Liver (tissue), 9 donors: ENCODE results near the gene TIAM1. TPM values are rescaled to one million over a fixed set of nuclear protein-coding genes. Genes with fewer than 3 reads are reported as not detected.

Experiments
- DNase-seq: peaks from one replicate; pipeline ENCODE4 v3.0.0-alpha.2; 2017; ENCODE audit warnings: low spot score
- H3K27ac ChIP-seq, 2 donors: one replicate each; pipeline ENCODE4 v1.7.0; 2013; ENCODE audit warnings: inconsistent platforms in 2 of 2, low read length in 2 of 2, control low read depth in 1 of 2, low read depth in 1 of 2, mild to moderate bottlenecking in 1 of 2
- H3K27me3 ChIP-seq, 4 donors: one replicate each; pipeline versions ENCODE4 v1.6.1 to v1.7.0; 2013; ENCODE audit warnings: low read length in 3 of 4, inconsistent platforms in 1 of 4, mild to moderate bottlenecking in 1 of 4, moderate library complexity in 1 of 4; ENCODE audit not compliant: control insufficient read depth in 4 of 4, insufficient read depth in 4 of 4
- H3K36me3 ChIP-seq, 4 donors: one replicate each; pipeline versions ENCODE4 v1.6.1 to v1.7.0; 2013; ENCODE audit warnings: low read length in 3 of 4, mild to moderate bottlenecking in 3 of 4, low read depth in 1 of 4, moderate library complexity in 1 of 4; ENCODE audit not compliant: control insufficient read depth in 4 of 4, insufficient read depth in 3 of 4
- H3K4me1 ChIP-seq, 4 donors: one replicate each; pipeline versions ENCODE4 v1.6.1 to v1.7.0; 2013; ENCODE audit warnings: low read length in 3 of 4, mild to moderate bottlenecking in 3 of 4, moderate library complexity in 1 of 4; ENCODE audit not compliant: control insufficient read depth in 4 of 4, insufficient read depth in 4 of 4
- H3K4me3 ChIP-seq, 3 donors: one replicate each; pipeline versions ENCODE4 v1.6.1 to v1.7.0; 2013; ENCODE audit warnings: low read length in 3 of 3, control low read depth in 1 of 3, low read depth in 1 of 3, mild to moderate bottlenecking in 1 of 3
- H3K9ac ChIP-seq, 2 donors: one replicate each; pipeline ENCODE4 v1.7.0; 2013; ENCODE audit warnings: low read length in 2 of 2, mild to moderate bottlenecking in 2 of 2, moderate library complexity in 2 of 2, control low read depth in 1 of 2, low read depth in 1 of 2
- H3K9me3 ChIP-seq, 4 donors: one replicate each; pipeline versions ENCODE4 v1.6.1 to v1.7.0; 2013; ENCODE audit warnings: low read length in 3 of 4; ENCODE audit not compliant: control insufficient read depth in 4 of 4
- EGR1 ChIP-seq, 2 donors: IDR thresholded peaks; 2 replicates each; pipeline ENCODE4 v1.6.1; 2016 to 2018; ENCODE audit warnings: antibody characterized with exemption in 2 of 2, low read depth in 2 of 2
- FOXA1 ChIP-seq: IDR thresholded peaks from 2 replicates; pipeline ENCODE4 v1.6.1; 2016; ENCODE audit warnings: antibody characterized with exemption
- FOXA2 ChIP-seq: IDR thresholded peaks from 2 replicates; pipeline ENCODE4 v1.6.1; 2016; ENCODE audit warnings: antibody characterized with exemption
- GABPA ChIP-seq, 2 donors: IDR thresholded peaks in 1 of 2; conservative IDR thresholded peaks in 1 of 2; 2 replicates each; pipeline ENCODE4 v1.6.1; 2016; ENCODE audit warnings: antibody characterized with exemption in 2 of 2, mild to moderate bottlenecking in 1 of 2, moderate library complexity in 1 of 2
- HNF4A ChIP-seq, 2 donors: conservative IDR thresholded peaks; 2 replicates each; pipeline ENCODE4 v1.6.1; 2016; ENCODE audit warnings: antibody characterized with exemption in 2 of 2, mild to moderate bottlenecking in 2 of 2
- HNF4G ChIP-seq: IDR thresholded peaks from 2 replicates; pipeline ENCODE4 v1.6.1; 2016; ENCODE audit warnings: antibody characterized with exemption
- JUND ChIP-seq, 2 donors: IDR thresholded peaks; 2 replicates each; pipeline ENCODE4 v1.6.1; 2016; ENCODE audit warnings: antibody characterized with exemption in 2 of 2
- NR2F2 ChIP-seq: IDR thresholded peaks from 2 replicates; pipeline ENCODE4 v1.6.1; 2016; ENCODE audit warnings: antibody characterized with exemption
- RXRA ChIP-seq, 2 donors: IDR thresholded peaks; 2 replicates each; pipeline ENCODE4 v1.6.1; 2017 to 2018; ENCODE audit warnings: antibody characterized with exemption in 2 of 2, mild to moderate bottlenecking in 1 of 2
- SP1 ChIP-seq: IDR thresholded peaks from 2 replicates; pipeline ENCODE4 v1.6.1; 2018; ENCODE audit warnings: antibody characterized with exemption, mild to moderate bottlenecking
- TAF1 ChIP-seq: conservative IDR thresholded peaks from 2 replicates; pipeline ENCODE4 v1.6.1; 2016; ENCODE audit warnings: antibody characterized with exemption, mild to moderate bottlenecking
- YY1 ChIP-seq: IDR thresholded peaks from 2 replicates; pipeline ENCODE4 v1.6.1; 2016; ENCODE audit warnings: antibody characterized with exemption, mild to moderate bottlenecking
- ZBTB33 ChIP-seq: IDR thresholded peaks from 2 replicates; pipeline ENCODE4 v1.6.1; 2016; ENCODE audit warnings: antibody characterized with exemption
- WGBS: extraction: QIAGEN DNeasy Blood & Tissue Kit; methylation state at CpG from one replicate; pipeline ENCODE4 v1.1.7; 2013; 5-methylcytosine and 5-hydroxymethylcytosine counted together
- polyA plus RNA-seq, 2 donors: library from polyadenylated mRNA; stranded (reverse) in 1 of 2; unstranded in 1 of 2; fragments of 200-250 nt in 1 of 2; fragments of >200 nt in 1 of 2; fragmentation: Nextera tagmentation in 1 of 2; extraction: Ambion mirVana in 1 of 2; gene quantifications; one replicate each; pipeline versions ENCODE4 v1.2.1 to v1.2.3, GENCODE V29; 2013 to 2015
- total RNA-seq, 2 donors: library from RNA; depleted of rRNA; stranded (reverse); fragments of >200 nt; gene quantifications; one replicate each; pipeline ENCODE4 v1.2.3, GENCODE V29; 2014
- TF ChIP-seq, protein P1 (sequence below): IDR thresholded peaks from 2 replicates; pipeline ENCODE4 v1.6.1; 2016; ENCODE audit warnings: antibody characterized with exemption
- TF ChIP-seq, protein P2 (sequence below): fragments of 150-350 bp; IDR thresholded peaks from 2 replicates; pipeline ENCODE4 v1.5.1; 2017; ENCODE audit warnings: improper control_type of control experiment, low read depth, low read length; ENCODE audit not compliant: missing input control
- donor health status: healthy.
- donor health status: healthy.
- donor health status: healthy.
- donor health status: healthy.
- donor health status: healthy.

The TIAM1 gene
- total and polyA plus RNA-seq, 4 donors, result 3.0 to 7.4 (median 4.8) TPM

- Histone ChIP-seq H3K9ac (no peak overlapping the region), H3K36me3 (peaks cover 0 to 3% (median 0%) of the 10 kb centered on the region in 4 donors), H3K27me3 (no peaks in the 10 kb centered on the region), H3K27ac (no peak overlapping the region), H3K4me1 (no peaks in the 10 kb centered on the region), H3K4me3 (no peak overlapping the region), H3K9me3 (peaks cover 0 to 2% (median 0%) of the 10 kb centered on the region in 4 donors)
- DNase-seq, result no peak
- WGBS, result 95% methylated on average over 1 of the region's 1 CpG
- no peak for TF ChIP-seq FOXA1
- no peak for TF ChIP-seq FOXA2
- TF ChIP-seq, protein P1, sequence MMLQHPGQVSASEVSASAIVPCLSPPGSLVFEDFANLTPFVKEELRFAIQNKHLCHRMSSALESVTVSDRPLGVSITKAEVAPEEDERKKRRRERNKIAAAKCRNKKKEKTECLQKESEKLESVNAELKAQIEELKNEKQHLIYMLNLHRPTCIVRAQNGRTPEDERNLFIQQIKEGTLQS, result no peak
- no peak for TF ChIP-seq EGR1 (IDR thresholded peaks at IDR 0.05; ENCODE audit: low read depth in 2 of 2)
- TF ChIP-seq HNF4G, result no peak
- TF ChIP-seq ZBTB33, result no peak
- TF ChIP-seq JUND (IDR thresholded peaks at IDR 0.05), result no peak
- no peak for TF ChIP-seq TAF1
- TF ChIP-seq, protein P2, sequence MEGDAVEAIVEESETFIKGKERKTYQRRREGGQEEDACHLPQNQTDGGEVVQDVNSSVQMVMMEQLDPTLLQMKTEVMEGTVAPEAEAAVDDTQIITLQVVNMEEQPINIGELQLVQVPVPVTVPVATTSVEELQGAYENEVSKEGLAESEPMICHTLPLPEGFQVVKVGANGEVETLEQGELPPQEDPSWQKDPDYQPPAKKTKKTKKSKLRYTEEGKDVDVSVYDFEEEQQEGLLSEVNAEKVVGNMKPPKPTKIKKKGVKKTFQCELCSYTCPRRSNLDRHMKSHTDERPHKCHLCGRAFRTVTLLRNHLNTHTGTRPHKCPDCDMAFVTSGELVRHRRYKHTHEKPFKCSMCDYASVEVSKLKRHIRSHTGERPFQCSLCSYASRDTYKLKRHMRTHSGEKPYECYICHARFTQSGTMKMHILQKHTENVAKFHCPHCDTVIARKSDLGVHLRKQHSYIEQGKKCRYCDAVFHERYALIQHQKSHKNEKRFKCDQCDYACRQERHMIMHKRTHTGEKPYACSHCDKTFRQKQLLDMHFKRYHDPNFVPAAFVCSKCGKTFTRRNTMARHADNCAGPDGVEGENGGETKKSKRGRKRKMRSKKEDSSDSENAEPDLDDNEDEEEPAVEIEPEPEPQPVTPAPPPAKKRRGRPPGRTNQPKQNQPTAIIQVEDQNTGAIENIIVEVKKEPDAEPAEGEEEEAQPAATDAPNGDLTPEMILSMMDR, result no peak
- no peak for TF ChIP-seq GABPA (IDR thresholded peaks at IDR 0.05 in 1 of 2, conservative IDR thresholded peaks at IDR 0.05 in 1 of 2)
Observed at GRCh38 chr21:31286621-31287020, 57.4 kb downstream of the TIAM1 start.

DNA sequence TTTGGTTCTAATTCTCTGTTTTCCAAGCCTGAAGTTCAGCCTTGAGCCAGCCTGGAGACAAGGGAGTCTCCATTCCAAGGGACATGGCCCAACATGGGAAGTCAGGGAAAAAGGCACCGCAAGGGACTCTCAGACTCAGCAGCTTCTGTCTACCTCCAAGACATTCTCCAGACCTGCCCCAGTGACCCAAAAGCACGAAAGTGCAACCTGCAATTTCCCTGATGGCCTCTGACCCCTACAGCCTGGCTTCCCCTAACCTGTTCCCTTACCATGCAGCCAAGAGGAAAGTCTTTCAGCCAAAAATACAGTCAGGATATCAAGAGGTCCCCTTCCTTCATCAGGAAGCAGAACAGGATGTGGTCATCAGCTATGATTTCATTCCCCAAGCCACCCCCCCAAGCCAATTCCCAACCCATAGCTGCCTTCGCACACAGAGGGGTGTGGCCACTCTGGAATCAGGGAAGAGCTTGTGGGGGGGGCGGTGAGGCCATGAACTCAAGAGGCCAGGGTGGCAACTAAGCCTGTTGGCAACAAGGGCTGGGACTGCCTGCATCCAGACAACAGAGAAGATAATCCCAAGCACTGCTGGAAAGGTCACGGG is 59.2 kb downstream of the TIAM1 start:
- TF ChIP-seq NR2F2 (peak; percentile 34), FOXA2 (no peak)
- peaks cover 0 to 2% (median 0%) of the 10 kb centered on the region in 4 donors for H3K9me3 ChIP-seq
- no peak overlapping the region for H3K27ac ChIP-seq
- DNase-seq, result no peak
- no peak overlapping the region for H3K4me3 ChIP-seq
- H3K4me1 ChIP-seq, result no peaks in the 10 kb centered on the region
- H3K36me3 ChIP-seq, result peaks cover 0 to 3% (median 0%) of the 10 kb centered on the region in 4 donors
- H3K27me3 ChIP-seq, result no peaks in the 10 kb centered on the region
- 83% methylated on average over 5 of the region's 5 CpGs for WGBS
- no peak overlapping the region for H3K9ac ChIP-seq

GRCh38 chr21:31283025-31283424 is 61.0 kb downstream of the TIAM1 start:
- Histone ChIP-seq H3K27me3 (no peaks in the 10 kb centered on the region), H3K9ac (no peak overlapping the region), H3K4me3 (no peak overlapping the region), H3K36me3 (no peaks in the 10 kb centered on the region), H3K4me1 (no peaks in the 10 kb centered on the region), H3K27ac (no peak overlapping the region), H3K9me3 (no peaks in the 10 kb centered on the region)
- WGBS, result 84% methylated on average over 3 of the region's 3 CpGs
- no peak for DNase-seq
- TF ChIP-seq JUND (IDR thresholded peaks at IDR 0.05) (no peak), EGR1 (IDR thresholded peaks at IDR 0.05; ENCODE audit: low read depth in 2 of 2) (no peak), YY1 (no peak), FOXA1 (no peak), HNF4A (conservative IDR thresholded peaks at IDR 0.05) (no peak), NR2F2 (no peak), GABPA (IDR thresholded peaks at IDR 0.05 in 1 of 2, conservative IDR thresholded peaks at IDR 0.05 in 1 of 2) (no peak), ZBTB33 (no peak), RXRA (IDR thresholded peaks at IDR 0.05) (no peak), SP1 (no peak), TAF1 (no peak)
- TF ChIP-seq, protein P1, result no peak
